HG03565 (cell line): Measurements from ENCODE around the gene ZNF407.

Experiments
- ATAC-seq: cut with Tn5 transposase; IDR thresholded peaks from one replicate; pipeline ENCODE4 v1.9.1; 2021; ENCODE audit warnings: mild to moderate bottlenecking, moderate library complexity; ENCODE audit not compliant: unreplicated experiment

Gene ZNF407

DNA sequence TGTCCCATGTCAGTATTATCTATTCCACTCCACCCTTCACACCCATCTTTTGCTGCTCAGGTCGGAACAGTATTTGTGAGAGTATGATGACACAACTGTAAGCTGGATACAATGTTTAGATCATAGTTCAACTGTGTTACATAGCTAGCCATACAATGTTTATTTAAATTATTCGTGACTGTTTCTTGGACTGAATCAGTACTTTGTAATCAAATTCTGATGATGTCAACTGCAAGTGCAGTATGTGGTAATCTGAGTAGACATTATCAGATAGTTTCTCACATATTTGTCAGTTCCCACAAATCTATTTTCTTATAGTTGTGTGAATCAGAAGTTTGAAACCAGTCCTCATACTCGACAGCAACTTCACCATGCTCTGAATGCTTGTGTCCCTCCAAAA, 177.6 kb downstream of the ZNF407 start:
- no peak for ATAC-seq

GRCh38 chr18:74778191-74778847, 180.6 kb downstream of the ZNF407 start:
- ATAC-seq: no peak

- no peak for ATAC-seq
Measured at GRCh38 chr18:74784752-74785151, 187.1 kb downstream of the ZNF407 start.

DNA sequence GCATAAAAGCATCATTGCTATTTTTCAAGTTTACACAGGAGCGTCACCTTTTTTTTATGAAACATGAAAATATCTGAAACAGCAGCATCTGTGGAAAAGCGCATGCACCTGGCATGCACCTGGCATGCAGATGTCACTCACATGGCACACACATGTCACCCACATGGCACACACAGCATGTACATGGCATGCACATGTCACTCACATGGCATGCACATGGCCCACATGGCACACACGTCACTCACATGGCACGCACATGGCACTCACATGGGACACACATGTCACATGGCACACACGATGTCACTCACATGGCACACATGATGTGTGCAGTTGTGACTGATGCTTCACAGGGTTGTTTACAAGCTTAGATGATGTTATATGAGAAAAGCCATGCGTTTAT, 188.0 kb downstream of the ZNF407 start:
- no peak for ATAC-seq

DNA sequence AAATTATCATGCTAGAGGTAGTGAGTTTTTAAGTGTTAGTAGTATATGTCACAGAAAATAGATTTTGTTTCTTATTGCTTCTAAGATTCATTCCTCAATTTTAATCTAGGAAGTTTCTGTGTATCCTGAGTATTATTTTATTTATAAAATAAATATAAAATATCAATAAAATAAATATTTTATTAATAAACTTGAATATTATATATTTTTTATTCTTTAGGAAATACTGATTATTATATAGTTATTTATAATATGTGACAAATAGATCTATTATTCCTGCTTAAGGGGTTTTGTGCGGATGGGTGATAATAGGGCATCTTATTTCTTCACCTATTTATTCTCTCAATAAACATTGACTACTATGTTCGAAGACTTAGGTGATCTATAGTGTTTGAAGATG, 191.0 kb downstream of the ZNF407 start:
- ATAC-seq: no peak

- no peak for ATAC-seq
Measured at GRCh38 chr18:74789078-74789477, 191.4 kb downstream of the ZNF407 start.

GRCh38 chr18:74790451-74790850, 192.8 kb downstream of the ZNF407 start:
- no peak for ATAC-seq

GRCh38 chr18:74791501-74792194, 194.0 kb downstream of the ZNF407 start:
- no peak for ATAC-seq

DNA sequence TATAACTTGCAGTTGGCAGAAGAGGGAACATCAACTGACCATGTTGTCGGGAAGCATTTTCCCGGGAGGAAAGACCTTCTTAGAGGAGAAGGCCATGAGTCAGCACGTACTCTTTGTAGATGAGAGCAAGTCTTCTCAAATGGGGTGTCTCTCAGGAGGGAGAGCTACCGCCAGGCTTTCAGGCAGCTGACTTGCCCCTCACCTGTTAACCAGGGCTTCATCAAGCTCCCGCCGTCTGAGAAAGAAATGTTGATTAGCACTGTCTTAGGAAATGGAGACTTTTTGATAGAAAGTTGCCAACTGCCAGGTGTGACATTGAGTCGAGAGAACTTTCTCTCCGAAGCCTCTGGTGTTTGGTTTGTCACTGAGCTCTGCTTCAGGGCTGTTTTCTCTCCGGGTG, 196.1 kb downstream of the ZNF407 start:
- no peak for ATAC-seq

DNA sequence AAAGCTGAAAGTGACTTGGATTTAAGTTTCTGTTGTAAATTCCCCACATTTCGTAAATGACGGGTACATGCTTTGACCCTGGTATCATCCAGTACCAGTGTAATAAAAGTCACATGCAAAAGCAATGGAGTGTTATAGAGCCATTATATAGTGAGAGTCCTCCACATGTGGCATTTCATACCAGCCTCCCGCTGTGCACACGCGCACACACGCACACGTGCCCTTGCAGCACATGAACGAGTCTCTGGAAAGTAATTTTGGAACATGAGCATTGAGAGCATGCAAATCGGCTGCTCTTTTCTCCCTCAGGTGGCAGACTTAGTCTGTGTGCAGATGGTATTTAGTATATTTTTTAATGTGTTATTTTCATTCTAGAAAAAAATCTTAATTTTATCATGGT, 198.1 kb downstream of the ZNF407 start:
- no peak for ATAC-seq

DNA sequence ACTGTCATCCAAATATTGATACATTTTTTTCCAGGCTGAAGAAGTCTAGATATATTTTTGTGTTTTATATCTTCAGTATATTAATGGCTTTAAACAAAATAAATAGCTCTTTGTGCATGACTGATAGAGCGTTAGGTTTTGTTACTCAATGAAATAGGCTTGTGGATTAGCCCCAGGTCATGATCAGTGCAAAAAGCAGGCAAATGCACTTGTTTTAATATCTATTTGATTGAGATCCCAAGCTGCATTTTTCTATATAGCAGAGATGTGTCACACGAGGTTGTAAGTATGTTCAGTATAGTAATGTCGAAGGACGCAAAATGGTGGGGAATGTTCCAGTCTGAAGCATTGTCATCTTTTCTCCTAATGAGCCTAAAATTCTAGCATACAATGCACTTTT, 198.5 kb downstream of the ZNF407 start:
- no peak for ATAC-seq

- peak; percentile 99 for ATAC-seq
Measured at GRCh38 chr18:74796841-74797576, 199.3 kb downstream of the ZNF407 start.

GRCh38 chr18:74797577-74798151, 200.0 kb downstream of the ZNF407 start:
- peak; percentile 23 for ATAC-seq

GRCh38 chr18:74799542-74799941, 201.9 kb downstream of the ZNF407 start:
- ATAC-seq: no peak

GRCh38 chr18:74800098-74800497, 202.4 kb downstream of the ZNF407 start:
- ATAC-seq: no peak

- ATAC-seq: no peak
Measured at GRCh38 chr18:74803117-74803516, 205.4 kb downstream of the ZNF407 start.

DNA sequence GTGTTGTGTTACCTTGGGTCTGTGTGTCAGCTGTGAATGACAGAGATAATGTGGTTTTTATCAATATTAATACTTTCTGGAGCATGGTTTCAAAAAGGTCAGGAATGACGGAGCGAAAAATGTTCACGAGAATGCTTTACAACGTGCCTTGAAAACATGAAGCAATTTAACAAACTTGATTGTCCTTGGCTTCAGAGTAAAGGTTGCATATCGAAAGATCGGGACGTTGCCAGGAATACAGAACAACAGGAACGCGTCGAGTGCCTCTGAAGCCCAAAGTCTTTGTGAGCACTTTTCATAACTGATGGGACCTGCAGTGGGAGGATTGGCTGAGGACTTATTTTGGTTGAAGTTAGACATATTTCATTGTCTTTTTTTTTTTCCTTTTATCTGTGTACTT, 206.1 kb downstream of the ZNF407 start:
- ATAC-seq: no peak

- no peak for ATAC-seq
Measured at GRCh38 chr18:74804677-74805076, 207.0 kb downstream of the ZNF407 start.

DNA sequence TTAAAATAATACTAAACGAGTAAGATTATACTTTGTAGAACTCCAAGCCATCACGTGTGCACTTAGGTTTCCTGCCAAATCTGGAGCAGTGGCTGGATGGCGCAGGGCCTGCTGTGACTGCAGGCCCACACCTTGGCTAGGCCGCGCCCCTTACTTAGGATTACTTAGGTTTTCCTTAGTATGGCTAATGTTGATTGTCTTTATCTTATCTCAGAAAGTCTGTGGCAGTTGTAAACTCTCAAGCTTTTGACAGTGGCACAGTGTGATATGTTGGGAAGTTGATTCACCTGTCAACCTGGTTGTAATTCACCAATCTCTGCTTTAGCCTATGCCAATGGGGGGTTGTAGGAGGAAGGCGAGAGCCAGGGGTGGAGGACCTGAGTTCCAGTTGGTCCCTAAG, 208.4 kb downstream of the ZNF407 start:
- ATAC-seq: no peak

GRCh38 chr18:74806700-74807416, 209.2 kb downstream of the ZNF407 start:
- ATAC-seq: peak; percentile 98

DNA sequence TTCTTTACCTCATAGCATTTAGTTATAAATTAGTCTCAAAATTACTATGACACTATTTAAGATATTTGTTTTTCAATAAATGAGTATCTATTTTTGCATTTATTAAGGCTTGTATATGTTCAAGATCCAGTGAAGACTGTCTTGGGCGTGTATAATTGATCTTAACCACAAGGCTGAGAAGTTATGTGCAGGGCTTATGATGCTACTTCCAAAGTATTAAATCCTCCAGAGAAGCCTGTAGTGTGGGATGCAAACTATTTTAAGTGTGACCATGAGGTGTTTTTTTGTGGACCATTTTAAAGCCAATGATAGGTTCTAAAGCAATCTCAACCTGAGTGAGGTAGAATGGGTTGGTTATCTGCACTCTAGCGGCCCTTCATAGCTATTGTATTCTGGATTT, 219.9 kb downstream of the ZNF407 start:
- ATAC-seq: no peak
